ENCODE measurements around the gene ESYT3. TPM values are rescaled to one million over a fixed set of nuclear protein-coding genes. Genes with fewer than 3 reads are reported as not detected.

The ESYT3 gene
- total RNA-seq, 3 donors from 2014 or later, result 0.70 to 15.1 (median 1.0) TPM

DNA sequence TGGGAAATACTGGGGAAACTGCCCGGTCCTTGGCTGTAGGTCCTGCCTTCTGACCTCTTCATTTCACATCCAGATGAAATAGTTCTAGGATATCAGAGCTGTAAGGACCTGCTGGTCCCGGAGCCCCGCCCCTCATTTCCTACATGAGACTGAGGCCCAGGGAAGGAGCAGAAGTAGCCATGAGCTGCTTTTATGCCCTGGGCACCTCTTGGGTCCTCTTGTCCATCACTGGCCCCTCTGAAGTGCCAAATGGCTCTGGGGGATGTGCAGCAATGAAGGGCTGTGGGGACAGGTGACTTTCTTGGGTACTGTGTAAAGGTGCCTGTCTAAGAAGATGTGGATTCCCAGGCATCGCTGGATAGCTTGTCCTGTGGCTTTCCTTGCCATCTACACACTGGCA, 40.3 kb upstream of the ESYT3 start:
- TF ChIP-seq, protein P1, sequence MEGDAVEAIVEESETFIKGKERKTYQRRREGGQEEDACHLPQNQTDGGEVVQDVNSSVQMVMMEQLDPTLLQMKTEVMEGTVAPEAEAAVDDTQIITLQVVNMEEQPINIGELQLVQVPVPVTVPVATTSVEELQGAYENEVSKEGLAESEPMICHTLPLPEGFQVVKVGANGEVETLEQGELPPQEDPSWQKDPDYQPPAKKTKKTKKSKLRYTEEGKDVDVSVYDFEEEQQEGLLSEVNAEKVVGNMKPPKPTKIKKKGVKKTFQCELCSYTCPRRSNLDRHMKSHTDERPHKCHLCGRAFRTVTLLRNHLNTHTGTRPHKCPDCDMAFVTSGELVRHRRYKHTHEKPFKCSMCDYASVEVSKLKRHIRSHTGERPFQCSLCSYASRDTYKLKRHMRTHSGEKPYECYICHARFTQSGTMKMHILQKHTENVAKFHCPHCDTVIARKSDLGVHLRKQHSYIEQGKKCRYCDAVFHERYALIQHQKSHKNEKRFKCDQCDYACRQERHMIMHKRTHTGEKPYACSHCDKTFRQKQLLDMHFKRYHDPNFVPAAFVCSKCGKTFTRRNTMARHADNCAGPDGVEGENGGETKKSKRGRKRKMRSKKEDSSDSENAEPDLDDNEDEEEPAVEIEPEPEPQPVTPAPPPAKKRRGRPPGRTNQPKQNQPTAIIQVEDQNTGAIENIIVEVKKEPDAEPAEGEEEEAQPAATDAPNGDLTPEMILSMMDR (IDR thresholded peaks at IDR 0.05), result no peak
- DNase-seq, result no peak
- H3K4me3 ChIP-seq, result no peak overlapping the region
- no peaks in the 10 kb centered on the region for H3K9me3 ChIP-seq
- no peak for ATAC-seq
- H3K36me3 ChIP-seq (ENCODE audit: low read depth), result no peaks in the 10 kb centered on the region
- intact Hi-C loops (cut with DNase I, micrococcal nuclease), result no loop called here
- H3K4me1 ChIP-seq (ENCODE audit: low read depth), result no peaks in the 10 kb centered on the region

DNA sequence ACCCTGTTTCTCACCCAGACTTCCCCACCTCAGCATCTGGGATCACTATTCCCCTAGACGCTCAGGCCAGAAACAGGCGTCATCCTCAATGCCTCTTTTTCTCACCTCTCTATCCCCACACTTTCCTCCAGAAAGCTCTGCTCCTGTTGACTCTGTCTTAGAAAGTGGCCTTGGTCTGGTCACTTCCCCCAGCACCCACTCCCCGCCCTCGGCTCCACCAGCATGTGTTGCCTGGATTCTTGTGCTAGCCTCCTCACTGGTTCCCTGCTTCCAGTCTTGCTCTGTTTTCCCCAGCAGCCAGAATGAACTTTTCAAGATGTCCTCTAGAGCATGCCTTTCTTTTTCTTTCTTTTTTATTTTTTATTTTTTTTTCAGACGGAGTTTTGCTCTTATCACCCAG, 39.7 kb upstream of the ESYT3 start:
- Histone ChIP-seq H3K36me3 (ENCODE audit: low read depth) (no peaks in the 10 kb centered on the region), H3K4me3 (no peak overlapping the region), H3K9me3 (no peaks in the 10 kb centered on the region), H3K4me1 (ENCODE audit: low read depth) (no peaks in the 10 kb centered on the region)
- DNase-seq (no peak), ATAC-seq (no peak)
- intact Hi-C loops (cut with DNase I, micrococcal nuclease), result no loop called here
- TF ChIP-seq, protein P1 (IDR thresholded peaks at IDR 0.05), result no peak

DNA sequence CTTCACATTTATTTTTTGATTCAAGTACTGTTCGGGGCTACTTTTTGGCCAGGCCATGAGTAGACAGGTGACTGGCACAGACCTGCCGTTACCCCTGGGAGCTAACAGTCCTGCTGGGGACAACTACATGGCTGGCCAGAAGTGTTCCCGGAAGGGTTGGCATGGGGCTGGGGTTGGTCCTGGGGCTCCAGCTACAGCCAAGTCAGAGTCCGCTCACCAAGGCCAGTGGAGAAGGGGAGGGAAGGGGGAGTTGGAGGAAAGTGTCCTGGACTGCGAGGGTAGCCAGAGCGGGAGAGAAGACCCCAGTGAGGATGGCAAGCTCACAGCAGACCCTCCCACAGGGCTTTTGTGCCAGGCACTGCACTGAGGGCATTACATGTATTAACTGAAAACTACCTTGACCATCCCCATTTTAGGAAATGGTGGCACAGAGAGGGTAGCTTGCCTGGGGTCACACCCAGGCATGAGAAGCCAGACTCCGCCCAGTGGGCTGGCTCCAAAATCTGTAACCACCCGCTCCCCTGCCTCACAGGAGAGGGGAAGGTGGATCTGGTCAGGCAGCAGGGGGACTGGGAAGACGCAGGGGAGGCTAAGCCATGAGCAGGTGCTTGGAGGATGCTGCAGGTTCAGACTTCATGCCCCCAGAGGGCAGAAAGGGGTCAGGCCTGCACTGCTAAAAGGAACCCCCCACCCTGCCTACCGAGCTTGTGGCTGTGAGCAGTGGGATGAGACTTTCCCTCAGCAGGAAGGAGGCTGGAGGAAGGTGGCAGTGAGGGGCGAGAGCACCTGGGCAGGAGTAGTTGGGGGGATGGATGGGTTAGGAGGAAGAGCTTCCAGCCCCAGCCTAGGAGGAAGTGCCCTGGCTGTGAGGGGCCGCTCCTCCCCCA, 38.3 kb upstream of the ESYT3 start:
- Histone ChIP-seq H3K4me3 (no peak overlapping the region), H3K9me3 (no peaks in the 10 kb centered on the region), H3K36me3 (ENCODE audit: low read depth) (no peaks in the 10 kb centered on the region), H3K4me1 (ENCODE audit: low read depth) (no peaks in the 10 kb centered on the region)
- no peak for DNase-seq
- ATAC-seq, result no peak
- intact Hi-C loops (cut with DNase I, micrococcal nuclease), result no loop called here
- TF ChIP-seq, protein P1 (IDR thresholded peaks at IDR 0.05), result no peak

DNA sequence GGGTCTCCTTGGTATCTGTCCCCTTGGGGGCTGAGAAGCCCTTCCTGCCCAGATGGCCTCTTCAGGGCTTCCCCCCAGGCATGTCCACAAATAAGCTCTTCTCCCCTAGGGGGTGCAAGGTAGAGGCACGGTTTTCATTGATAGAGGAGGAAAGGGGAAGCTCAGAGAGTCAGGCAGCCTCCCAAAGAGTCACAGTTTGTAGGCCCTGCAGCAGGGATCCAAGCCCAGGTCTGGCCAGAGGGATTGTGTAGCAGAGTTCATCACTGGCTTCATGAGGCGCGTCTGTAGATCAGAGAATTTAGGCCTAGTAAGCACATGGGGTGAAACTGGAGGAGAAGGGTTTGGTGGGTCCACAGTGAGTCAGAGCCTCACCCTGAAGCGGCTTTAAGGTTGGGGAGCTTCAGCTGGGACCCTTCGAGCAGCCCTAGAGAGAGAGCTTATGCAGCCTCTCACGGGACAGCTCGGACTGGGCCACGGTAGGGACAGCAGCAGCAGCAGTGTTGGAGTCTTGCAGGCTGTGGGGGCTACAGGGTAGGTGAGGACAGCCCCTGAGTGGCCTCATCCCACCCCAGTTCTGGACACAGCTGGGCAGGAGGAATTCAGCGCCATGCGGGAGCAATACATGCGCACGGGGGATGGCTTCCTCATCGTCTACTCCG, 37.5 kb upstream of the ESYT3 start:
- H3K4me3 ChIP-seq, result no peak overlapping the region
- ATAC-seq (no peak), DNase-seq (no peak)
- intact Hi-C loops (cut with DNase I, micrococcal nuclease), result no loop called here
- TF ChIP-seq, protein P1 (IDR thresholded peaks at IDR 0.05), result no peak
- H3K36me3 ChIP-seq (ENCODE audit: low read depth), result no peaks in the 10 kb centered on the region
- H3K4me1 ChIP-seq (ENCODE audit: low read depth), result no peaks in the 10 kb centered on the region
- H3K9me3 ChIP-seq, result no peaks in the 10 kb centered on the region

DNA sequence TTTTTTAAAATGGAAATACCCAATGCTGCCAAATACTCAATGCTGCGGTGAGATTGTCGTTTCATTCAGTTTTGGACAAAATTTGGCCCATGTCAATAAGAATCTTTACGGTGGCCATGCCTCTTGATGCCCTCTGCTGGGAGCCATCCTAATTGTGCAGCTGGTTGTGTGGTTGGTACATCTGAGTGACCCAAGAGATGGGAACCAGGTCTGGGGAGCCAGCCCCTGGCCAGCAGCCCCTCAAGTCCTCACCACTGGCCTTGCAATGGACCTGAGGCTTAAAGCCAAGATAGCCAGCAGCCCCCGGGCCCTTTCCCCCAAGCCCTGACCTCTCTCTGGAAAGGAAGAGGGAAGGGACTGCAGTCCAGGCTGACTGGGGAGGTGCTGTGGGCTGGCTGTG, 36.4 kb upstream of the ESYT3 start:
- Histone ChIP-seq H3K4me3 (no peak overlapping the region), H3K9me3 (no peaks in the 10 kb centered on the region), H3K4me1 (ENCODE audit: low read depth) (no peaks in the 10 kb centered on the region), H3K36me3 (ENCODE audit: low read depth) (no peaks in the 10 kb centered on the region)
- intact Hi-C loops (cut with DNase I, micrococcal nuclease), result no loop called here
- ATAC-seq, result no peak
- TF ChIP-seq, protein P1 (IDR thresholded peaks at IDR 0.05), result no peak
- DNase-seq, result no peak

All from mucosa of descending colon (tissue), 3 donors.